NOMO-1 treated with dmso at 0.1 percent for 144 hours (cell line): ENCODE measurements around the gene AIF1L.

ENCODE experiments used
- DNase-seq: peaks from one replicate; lab custom pipeline; 2025; ENCODE audit not compliant: unreplicated experiment; lab: John Stamatoyannopoulos, UW

AIF1L gene

GRCh38 chr9:131096269-131097125 is at the start of gene AIF1L:
AIF1L (plus strand) TSS chr9:131096531; CDS start chr9:131096630, 99 bp downstream.
- DNase-seq = no peak

GRCh38 chr9:131046581-131047202 is 49.6 kb upstream of the AIF1L start:
- peak; percentile 34 for DNase-seq

DNA sequence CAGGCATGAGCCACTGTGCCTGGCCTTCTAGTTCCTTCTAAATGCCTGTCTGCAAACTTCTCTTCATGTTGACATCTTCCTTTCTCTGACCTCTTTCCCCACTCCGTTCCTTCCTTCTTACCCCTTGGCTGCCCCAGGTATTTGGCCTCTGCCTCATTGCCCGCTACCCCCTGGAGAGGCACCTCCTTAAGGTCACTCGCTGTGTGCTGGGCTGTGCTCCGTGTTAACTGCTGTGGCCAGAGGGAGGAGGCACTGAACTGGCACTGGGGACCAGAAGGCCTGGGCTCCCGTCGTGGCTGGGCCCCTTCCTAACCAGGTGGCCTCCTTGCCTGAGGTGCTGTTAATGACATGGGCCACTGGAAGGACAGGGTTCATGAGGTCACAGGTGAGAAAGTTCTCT is 48.0 kb upstream of the AIF1L start:
- no peak for DNase-seq

DNA sequence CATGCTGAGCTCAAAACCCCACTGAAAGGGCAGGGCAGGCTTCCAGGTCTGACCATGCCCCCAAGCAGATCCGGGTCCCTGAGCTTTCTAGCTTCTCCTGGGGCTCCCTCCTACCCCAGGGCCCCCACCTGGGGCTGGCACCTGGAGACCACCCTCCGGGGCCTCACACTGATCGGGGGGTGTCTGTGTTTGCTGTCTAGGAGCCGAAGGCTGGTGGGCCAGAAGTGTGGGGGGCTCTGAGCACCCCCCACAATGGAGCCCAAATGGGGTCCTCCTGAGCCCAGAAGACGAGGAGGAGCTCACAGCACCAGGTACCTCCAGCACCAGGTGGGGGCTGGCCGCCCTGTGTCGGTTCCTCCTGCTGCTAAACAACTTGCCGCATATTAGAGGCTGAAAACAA is 47.5 kb upstream of the AIF1L start:
- DNase-seq = no peak

DNA sequence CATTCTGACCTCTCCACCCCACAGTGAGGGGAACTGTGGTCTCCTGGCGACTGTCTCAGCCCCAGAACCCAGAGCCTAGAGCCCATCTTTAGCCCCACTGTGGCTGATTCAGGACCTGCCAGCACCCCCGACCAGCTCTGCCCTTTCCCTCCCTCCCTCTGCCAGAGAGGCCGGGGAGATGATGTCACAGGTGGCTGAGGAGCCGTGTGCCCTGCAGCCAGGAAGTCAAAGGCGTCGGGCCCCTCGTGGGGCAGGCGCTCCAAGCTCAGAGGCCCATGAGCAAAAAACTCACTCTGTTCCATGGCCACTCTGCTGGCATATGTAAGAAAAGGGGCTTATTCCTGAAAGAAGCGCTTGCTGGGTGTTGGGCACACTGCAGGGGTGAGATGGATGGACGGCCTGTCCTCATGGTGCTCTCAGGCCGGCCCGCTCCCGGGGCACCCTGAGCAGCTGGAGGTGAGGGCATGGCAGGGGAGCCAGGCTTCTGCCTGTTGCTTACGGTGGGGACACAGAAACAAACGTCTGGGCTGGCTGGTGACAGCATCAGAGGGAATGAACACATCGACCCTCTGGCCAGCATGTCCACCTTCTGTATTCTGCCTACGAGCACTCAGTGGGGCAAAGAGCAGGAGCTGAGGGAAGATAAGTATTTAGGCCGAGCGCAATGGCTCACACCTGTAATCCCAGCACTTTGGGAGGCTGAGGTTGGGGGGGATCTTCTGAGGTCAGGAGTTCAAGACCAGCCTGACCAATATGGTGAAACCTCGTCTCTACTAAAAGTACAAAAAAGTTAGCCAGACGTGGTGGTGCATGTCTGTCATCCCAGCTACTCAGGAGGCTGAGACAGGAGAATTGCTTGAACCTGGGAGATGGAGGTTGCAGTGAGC is 46.3 kb upstream of the AIF1L start:
- DNase-seq = no peak

DNA sequence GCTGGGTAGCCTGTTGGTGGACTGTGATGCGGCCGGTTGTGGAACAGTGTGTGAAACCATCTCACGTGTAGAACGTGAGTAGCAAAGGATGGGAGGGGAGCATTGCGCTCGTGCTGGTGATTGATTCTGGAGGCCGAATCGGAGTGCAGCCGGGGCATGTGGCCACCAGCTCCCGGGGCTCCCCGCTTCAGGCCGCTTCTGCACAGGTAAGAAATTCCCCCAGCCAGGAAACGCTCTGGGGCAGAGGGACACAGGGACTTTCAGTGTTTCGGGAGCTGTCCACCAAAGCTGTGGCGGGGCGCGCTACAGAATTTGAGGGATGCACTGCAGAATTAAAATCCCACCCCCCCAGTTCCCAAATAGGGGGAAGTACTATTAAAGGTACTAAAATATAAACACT is 45.5 kb upstream of the AIF1L start:
- DNase-seq = no peak

DNA sequence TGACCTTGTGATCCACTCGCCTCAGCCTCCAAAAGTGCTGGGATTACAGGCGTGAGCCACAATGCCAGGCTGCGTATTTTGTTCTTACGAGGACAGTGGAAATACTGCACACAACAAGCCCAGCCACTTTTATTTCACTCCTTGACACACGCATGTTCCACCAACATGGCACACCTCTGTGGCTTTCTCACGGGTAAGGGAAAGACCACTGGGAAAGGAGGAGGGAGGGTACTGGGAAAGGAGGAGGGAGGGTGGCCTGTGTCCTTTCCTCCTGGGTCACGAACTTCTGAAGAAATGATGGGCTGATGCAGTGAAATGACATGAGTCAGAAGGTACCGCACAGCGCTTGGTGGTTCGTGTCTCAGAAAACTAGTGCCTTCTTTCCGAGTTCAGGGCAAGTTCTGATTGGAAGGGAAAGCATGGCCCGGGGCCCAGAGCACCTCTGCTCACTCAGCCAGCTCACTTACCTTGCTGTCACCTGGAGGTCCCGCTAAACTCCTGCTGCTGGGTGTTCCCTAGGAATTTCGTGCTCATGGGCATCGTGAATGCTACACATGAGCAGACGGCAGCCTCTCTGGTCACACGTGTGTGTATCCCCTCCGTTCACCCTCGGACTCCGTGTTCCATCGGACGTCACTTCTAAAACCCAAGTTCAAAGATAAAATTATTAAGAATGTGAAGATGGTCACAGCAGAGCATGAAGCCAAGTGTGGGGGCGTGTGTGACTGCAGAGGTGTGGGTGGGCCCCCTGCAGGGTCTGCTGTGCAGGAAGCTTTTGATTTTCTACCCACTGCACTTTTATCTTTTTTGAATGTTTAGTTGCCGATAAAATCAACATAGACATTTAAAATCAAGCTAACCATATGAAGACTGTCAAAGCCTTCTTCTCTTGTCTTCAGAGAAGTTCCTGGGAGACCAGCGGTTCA is 44.5 kb upstream of the AIF1L start:
- no peak for DNase-seq

GRCh38 chr9:131053896-131054295 is 42.4 kb upstream of the AIF1L start:
- no peak for DNase-seq

- DNase-seq = no peak
These were observed 39.4 kb upstream of the AIF1L start for GRCh38 chr9:131056781-131057506.

DNA sequence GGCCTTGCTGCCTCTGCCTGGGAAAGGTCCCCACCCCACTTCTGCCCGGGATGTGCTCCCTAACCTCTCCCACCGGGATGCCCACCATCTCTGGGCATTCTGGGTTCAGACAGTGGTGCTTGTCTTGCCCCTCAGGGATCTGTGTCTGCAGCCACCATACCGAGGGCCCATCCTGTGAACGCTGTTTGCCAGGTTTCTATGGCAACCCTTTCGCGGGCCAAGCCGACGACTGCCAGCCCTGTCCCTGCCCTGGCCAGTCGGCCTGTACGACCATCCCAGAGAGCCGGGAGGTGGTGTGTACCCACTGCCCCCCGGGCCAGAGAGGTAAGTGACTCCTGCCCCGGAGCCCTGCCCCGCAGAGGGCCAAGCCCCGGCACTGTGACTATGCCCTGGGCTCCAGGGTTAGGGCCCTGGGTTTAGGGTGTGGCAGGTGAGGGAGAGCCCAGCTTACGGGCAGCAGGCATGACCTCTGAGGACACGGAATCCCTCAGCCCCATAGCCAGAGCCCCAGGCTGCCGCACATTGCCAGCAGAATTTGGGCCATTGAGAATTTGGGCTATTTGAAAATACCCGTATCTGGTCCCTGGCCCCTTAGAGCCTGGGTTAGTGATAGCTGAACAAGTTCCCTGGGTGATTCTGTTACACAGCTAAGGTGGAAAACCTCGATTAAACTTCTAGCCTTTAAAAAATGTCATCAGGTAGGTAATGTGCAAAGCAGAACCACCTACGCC is 35.3 kb upstream of the AIF1L start:
- no peak for DNase-seq

DNA sequence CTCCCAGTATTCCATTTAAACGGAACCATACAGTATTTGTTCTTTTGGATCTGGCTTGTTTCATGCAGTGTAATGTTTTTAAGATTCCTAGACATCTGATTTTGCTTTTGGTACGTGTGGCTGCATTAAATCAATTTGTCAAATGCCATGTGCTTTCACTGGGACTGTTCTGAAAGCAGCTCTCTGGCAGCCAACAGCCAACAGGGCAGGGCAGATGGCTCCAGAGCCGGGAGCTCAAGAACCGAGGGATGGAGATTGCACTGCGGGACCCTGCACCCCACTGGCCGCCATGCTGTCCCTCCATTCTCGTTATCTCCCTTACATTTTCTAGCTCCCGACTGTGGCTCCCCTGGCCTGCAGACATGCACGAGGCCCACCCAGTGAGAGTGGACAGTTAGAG is 33.4 kb upstream of the AIF1L start:
- DNase-seq = no peak

GRCh38 chr9:131065599-131065998 is 30.7 kb upstream of the AIF1L start:
- DNase-seq = no peak

- no peak for DNase-seq
These were observed 28.7 kb upstream of the AIF1L start for GRCh38 chr9:131067625-131068024.

DNA sequence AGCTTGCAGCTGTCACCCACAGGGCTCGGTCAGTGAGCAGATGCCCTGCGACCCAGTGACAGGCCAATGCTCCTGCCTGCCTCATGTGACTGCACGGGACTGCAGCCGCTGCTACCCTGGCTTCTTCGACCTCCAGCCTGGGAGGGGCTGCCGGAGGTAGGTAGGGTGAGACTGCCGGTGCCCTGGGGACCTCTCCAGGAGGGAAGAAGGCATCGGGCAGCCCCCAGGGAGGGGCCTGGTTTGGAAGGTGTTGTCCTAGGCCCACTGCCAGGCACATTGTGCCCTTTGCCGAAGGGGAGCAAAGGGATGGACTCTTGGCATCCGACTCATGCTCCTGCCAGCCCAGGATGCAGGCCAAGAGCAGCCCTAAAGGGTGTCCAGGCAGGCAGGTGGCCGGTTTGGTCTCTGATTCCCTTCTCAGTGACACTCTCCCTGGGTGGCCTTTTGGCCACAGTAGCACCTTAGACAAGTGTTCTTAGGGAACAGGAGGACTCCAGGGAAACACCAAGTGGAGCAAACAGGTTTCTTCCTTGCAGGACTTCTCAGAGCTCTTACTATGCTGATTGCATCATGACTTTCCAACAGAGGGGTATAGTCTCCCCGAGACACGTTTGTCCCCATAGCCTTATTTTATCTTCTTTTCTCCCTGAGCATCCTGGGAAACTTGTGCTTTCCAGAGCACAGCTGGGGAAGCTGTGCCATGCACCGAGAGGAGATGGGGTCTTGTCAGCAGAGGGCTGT is 28.1 kb upstream of the AIF1L start:
- no peak for DNase-seq

DNA sequence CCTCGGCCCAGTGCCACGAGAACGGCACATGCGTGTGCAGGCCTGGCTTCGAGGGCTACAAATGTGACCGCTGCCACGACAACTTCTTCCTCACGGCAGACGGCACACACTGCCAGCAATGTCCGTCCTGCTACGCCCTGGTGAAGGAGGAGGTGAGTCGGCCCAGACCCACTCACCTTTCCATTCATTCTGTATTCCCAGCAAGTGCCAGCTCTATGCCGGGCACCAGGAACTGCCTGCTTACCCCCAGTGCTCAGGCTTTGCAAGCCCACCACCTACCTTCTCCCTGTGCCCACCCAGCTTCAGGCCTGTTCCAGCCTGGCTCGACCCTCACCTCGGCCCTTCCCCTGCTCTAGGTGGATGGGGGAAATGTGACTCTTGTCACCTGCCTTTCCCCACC is 26.6 kb upstream of the AIF1L start:
- no peak for DNase-seq

DNA sequence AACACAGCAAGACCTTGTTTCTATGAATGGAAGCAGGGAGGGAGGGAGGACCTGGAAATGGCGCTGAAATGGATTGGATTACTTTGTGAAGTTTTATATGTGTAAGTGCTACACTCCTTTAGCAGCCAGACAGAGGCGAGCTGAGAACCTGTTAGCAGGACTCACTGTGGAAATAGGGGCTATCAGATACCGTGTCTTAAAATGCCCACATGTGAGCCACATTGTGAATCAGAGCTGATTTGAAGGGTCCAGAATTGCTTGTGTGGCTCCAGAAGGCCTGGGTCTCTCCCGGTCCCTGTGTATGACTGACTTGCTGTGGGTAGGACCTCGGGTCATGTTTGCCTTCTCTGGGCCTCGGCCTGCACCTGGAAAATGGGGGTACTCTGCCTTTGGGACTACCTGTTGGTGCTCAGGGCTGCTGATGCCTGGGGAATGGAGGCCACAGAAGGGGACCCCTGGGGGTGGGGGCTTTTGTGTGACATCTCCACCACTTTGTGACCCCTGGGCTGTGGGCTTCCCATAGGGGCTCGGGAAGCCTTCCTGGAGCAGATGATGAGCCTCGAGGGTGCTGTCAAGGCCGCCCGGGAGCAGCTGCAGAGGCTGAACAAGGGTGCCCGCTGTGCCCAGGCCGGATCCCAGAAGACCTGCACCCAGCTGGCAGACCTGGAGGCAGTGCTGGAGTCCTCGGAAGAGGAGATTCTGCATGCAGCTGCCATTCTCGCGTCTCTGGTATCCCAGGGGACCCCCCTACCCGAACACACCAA is 24.0 kb upstream of the AIF1L start:
- DNase-seq = no peak

GRCh38 chr9:131072871-131073237 is 23.5 kb upstream of the AIF1L start:
- DNase-seq = no peak
